ENCODE data around the gene ZBTB18. TPM values are rescaled to one million over a fixed set of nuclear protein-coding genes. Genes with fewer than 3 reads are reported as not detected.

ZBTB18 gene
- polyA plus RNA-seq, 2 of the 4 experiments (the other 2 are of a cell fraction): 9.7 to 9.9 TPM

- Histone ChIP-seq H3K4me1 (no peaks in the 10 kb centered on the region), H3K27ac (no peak overlapping the region), H3K9me3 (no peaks in the 10 kb centered on the region), H3K4me3 (no peak overlapping the region), H3K4me2 (no peak overlapping the region)
- FAIRE-seq (no peak), DNase-seq (ENCODE audit: low read depth in 1 of 2, low spot score in 1 of 2) (no peak), ATAC-seq (no peak)
- TF ChIP-seq CBX2 (IDR thresholded peaks at IDR 0.05; ENCODE audit: borderline replicate concordance, low read depth) (no peak), BHLHE40 (IDR thresholded peaks at IDR 0.05; ENCODE audit: low read depth, low read length) (no peak), POLR2AphosphoS2 (conservative IDR thresholded peaks at IDR 0.05; ENCODE audit: low read length) (no peak), ZNF302 (CRISPR knock-in tag; IDR thresholded peaks at IDR 0.05) (no peak), MAX (IDR thresholded peaks at IDR 0.05) (no peak), HES2 (IDR thresholded peaks at IDR 0.05) (no peak), TP53 (CRISPR knock-in tag; IDR thresholded peaks at IDR 0.05) (no peak), MAZ (IDR thresholded peaks at IDR 0.05; ENCODE audit: borderline replicate concordance, low read depth, low read length) (no peak), KDM5A (IDR thresholded peaks at IDR 0.05) (no peak)
- ChIA-PET CTCF (no interaction called here), POLR2A (no interaction called here)
- WGBS (ENCODE audit: missing lambda C conversion rate): 70% methylated on average over 6 of the region's 6 CpGs
Observed at GRCh38 chr1:244011786-244012185, 39.3 kb upstream of the ZBTB18 start.

GRCh38 chr1:244012202-244012601 is 38.9 kb upstream of the ZBTB18 start:
- TF ChIP-seq HOXB13 (CRISPR knock-in tag; IDR thresholded peaks at IDR 0.05; ENCODE audit: low read depth) (no peak), REST (IDR thresholded peaks at IDR 0.05) (no peak), HDAC2 (IDR thresholded peaks at IDR 0.05) (no peak), FOSL2 (IDR thresholded peaks at IDR 0.05) (no peak), FOSL2 (CRISPR knock-in tag; IDR thresholded peaks at IDR 0.05) (no peak), HEYL (CRISPR knock-in tag; IDR thresholded peaks at IDR 0.05) (no peak), KDM5A (IDR thresholded peaks at IDR 0.05) (no peak), ZNF302 (CRISPR knock-in tag; IDR thresholded peaks at IDR 0.05) (no peak), PBX3 (IDR thresholded peaks at IDR 0.05) (no peak), E2F6 (IDR thresholded peaks at IDR 0.05; ENCODE audit: borderline replicate concordance, low read depth) (no peak), USF2 (IDR thresholded peaks at IDR 0.05) (no peak), HMGXB4 (CRISPR knock-in tag; IDR thresholded peaks at IDR 0.05; ENCODE audit: borderline replicate concordance) (no peak), RCOR1 (IDR thresholded peaks at IDR 0.05; ENCODE audit: low read depth, low read length) (no peak), ZFP36 (IDR thresholded peaks at IDR 0.05; ENCODE audit: borderline replicate concordance, partially characterized antibody) (no peak), POLR2A (IDR thresholded peaks at IDR 0.05; ENCODE audit: low read length) (no peak), EP300 (IDR thresholded peaks at IDR 0.05) (no peak), POLR2AphosphoS2 (conservative IDR thresholded peaks at IDR 0.05; ENCODE audit: low read length) (no peak), MAX (IDR thresholded peaks at IDR 0.05) (no peak)
- Histone ChIP-seq H3K4me2 (peak overlapping the region; percentile 44; the same call in 2 of the 3 replicates), H3K4me1 (no peaks in the 10 kb centered on the region), H3K4me3 (no peak overlapping the region), H3K27ac (no peak overlapping the region), H3K9me3 (no peaks in the 10 kb centered on the region)
- FAIRE-seq: no peak
- CTCF ChIA-PET: no interaction called here
- ATAC-seq: peak in 1 of 2 experiments; percentile 43; a peak in 1 of 6 replicates
- DNase-seq (ENCODE audit: low read depth in 1 of 2, low spot score in 1 of 2): no peak
- POLR2A ChIA-PET: no interaction called here
- WGBS (ENCODE audit: missing lambda C conversion rate): 52% methylated on average over 8 of the region's 8 CpGs
